Activated T-cell treated with anti-CD3 and anti-CD28 coated beads, Interleukin-2, amount 50 U/mL, for 1 hour (primary cell): ENCODE results near the gene ZCCHC14.

Source experiments
- DNase-seq: peaks from one replicate; pipeline ENCODE4 v3.0.0-alpha.2; 2020

The ZCCHC14 gene

GRCh38 chr16:87422106-87422505 is 70.7 kb downstream of the ZCCHC14 start:
- no peak for DNase-seq

GRCh38 chr16:87421003-87421912 is 71.6 kb downstream of the ZCCHC14 start:
- no peak for DNase-seq

DNA sequence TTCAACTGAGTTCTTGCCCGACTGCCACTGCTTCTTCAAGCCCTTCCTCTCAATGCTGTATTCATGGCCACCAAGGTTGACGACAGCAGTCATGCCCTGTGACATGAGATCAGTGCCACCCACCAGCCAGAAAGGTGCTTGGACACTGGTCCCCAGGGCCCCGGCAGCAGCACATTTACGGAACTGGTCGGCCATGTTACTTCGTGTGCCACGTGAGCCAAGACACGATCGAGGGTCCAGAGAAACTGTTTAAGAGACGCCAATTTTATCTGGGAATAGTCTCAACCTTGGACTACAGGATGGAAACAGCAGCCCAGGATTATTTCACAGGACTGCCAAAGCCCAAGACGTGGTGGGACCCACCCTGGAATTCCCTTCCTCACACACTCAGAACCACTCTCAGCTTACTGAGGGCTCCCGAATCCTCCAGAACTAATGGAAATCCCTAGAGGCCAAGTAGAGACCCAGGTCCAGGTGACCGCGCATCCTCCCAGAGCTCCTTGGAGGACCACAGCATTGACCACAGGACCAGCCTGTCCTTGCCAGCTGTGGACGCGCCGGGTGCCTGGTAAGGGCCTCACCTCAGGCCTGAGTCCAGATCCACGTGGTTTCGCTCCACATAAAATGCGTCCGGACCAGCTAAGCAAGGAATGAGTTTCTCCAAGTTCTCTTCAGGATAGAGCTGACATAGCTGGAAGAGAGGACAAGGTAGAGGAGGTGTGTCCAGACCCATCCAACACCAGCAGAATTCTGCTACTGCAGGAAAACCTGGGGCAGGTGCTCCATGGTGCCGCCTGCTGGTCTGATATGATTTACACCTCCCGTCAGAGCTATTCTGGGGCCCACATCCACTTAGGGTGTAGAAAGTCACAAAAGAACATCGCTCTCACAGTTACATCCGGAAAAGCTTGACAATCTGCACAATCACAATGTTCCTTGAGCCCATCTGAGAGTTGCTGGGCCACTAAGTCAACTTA is 72.5 kb downstream of the ZCCHC14 start:
- no peak for DNase-seq

DNA sequence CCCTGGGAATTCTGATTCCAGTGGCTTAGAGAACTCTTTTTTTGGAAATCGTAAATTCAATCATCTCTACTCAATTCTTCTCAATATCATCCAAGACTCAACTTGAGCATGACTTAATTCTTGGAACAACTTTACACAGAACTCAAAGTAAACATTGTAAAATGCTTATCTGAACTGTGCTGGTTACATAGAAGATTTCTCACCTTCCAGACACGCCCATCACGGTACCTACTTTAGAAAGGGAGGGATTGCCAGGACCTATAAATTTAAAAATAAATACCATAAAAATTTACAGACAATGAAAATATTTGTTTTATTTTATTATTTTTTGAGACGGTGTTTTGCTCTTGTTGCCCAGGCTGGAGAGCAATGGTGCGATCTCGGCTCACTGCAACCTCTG is 74.2 kb downstream of the ZCCHC14 start:
- DNase-seq = no peak

DNA sequence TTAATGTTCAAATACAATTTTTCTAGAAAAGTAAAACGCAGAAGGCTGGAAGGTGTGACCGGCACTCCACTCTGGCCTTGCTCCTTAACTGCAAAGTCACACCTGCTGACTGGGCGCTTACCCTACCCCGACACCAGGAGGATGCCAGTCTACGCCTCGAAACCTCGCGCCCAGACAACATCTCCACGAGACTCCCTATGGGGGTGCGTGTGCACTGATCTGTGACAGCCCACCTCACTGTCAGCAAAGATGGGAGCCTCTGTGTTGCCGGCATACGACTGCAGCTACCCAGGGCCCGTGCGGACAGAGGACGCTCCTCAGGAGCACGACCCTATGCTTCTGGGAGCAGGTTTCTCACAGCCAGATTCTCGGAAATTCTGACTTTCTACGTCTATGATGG is 74.6 kb downstream of the ZCCHC14 start:
- DNase-seq = no peak

DNA sequence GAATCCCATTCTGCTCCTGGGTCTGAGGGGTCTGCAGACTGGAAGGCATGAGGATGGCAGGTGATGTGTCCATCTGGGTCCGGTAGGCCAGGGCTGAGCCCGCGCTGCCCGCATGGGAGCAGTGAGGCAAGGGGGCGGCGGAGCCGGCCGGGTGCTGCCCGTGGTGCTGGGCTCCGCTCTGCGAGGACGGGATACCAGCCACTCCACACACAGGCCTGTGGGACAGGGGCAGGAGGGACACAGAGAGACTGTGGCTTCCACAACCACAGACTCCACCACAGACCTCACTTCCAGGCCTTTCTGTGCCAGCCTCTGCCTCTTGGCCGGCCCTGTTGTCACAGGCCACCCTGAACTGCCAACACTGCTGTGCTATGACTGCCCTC is 75.3 kb downstream of the ZCCHC14 start:
- DNase-seq = no peak

DNA sequence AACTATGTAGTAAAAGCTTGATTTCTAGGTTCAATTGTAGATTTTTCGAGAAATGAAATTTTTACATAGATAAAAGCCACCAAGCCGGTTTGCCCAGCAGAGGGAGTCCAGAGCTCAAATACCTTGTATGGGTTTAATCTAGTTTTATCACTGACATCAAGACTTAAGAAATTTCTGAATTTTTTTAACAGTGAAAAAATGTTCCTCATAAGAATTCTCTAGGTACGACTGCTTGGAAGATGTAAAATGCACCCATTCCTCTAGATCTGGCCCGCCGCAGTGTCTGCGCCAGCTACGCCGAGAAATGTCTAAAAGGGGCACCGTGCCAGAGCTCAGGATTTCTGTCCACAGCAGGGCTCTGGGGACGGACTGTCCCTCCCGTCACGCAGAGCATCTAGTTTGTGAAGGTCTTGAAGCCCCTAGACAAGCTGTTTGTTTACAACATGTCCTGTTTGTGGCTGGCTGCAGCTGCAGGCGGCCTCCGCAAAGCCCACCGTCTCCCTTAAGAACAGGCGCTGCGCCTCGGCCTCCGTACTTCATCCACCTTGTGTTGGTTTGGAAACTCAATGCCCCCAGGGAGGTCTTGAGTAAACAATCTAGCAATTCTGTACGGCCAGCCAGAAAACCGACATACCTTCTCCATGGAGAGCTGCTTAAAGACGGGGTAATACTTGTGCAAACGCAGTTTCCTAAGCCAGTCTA is 75.8 kb downstream of the ZCCHC14 start:
- peak; percentile 35 for DNase-seq

DNA sequence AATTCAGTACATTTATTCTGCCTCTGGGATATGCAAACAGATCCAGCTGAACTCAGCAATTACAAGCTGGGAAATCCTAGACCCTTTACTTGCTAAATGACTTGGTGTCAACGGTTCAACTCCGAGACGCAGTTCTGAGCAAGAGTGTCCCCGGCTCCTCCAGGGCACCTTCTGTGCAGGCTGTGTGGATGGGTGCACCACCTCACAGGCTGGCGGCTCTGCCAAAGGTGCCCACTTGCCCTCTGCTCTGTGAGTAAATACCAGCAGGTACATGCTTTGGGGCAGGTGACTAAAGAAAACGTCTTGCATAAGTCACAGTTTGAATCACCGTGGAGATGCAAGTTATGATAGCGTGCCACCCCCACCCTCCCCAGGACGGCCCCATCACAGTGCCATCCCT is 77.4 kb downstream of the ZCCHC14 start:
- no peak for DNase-seq

- DNase-seq = no peak
Observed at GRCh38 chr16:87414251-87414680, 78.6 kb downstream of the ZCCHC14 start.

GRCh38 chr16:87412996-87413421 is 79.8 kb downstream of the ZCCHC14 start:
- no peak for DNase-seq

DNA sequence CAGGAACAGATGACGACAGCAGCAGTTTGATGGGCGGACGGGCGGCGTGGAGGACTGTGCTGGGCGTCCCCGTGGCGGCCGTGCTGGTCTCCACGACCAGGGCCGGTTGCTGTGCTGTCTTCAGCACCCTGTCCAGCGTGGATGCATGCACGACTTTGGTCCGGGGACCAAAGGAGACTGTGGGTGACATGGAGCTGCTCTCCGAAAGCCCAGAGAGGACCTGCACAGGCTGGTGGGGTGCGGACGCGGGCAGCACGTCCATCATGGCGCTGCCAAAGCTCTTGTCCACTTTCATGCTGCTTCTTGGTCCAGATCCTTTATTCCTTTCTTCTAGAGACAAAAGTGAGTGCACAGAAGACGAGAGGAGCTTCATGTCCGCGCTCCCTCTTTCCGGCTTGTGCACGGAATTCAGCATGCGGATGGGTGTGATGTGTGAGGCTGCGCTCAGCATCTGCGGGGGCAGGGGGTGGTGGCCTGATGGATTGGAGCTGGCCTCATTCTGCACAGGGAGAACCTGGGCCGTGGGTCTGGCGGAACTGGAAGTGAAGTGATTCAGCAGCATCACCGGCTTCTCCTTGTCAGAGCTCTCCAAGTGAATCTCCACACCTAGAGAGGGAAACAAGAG is 80.3 kb downstream of the ZCCHC14 start:
- no peak for DNase-seq

DNA sequence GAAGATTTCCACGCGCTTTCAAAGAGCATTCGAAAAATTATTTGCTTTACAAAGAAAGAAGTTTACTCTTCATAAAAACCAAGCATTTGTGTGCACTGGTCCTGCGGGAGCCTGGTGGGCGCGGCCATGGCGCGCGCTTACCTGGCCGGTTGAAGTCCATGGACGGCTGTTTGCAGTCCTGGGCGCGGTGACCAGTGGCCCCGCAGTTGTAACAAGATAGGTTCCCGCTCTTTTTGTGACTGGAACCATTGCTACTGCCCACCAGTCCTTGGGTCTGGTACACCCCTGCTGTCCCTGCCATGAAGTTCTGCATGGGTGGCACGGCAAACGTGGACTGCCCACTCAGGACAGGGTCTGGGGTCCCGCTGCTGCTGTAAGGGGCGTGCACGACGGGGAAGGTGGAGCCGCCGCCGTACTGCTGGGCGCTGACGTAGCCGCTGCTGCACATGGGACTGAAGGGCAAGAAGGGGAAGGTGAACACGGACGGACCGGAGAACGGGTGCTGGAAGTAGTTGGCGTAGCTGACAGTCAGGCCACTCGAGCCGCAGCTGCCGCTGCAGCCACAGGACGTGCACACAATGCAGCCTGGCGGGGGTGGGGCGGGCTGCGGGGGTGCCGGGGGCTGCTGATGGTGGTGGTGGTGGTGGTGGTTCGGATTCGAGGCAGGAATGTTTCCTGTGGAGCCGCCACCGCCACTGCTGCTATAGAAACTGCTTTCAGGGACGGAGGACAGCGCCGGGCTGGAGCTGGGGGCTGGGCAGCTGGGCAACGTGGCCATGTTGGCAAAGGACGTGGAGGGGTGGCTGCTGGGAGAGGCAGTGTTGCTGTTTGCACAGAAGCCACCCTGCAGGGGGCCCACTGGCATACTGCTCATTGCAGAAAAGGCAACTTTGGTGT is 81.2 kb downstream of the ZCCHC14 start:
- DNase-seq = no peak

GRCh38 chr16:87410968-87411367 is 81.9 kb downstream of the ZCCHC14 start:
- DNase-seq = no peak

GRCh38 chr16:87410530-87410929 is 82.3 kb downstream of the ZCCHC14 start:
- DNase-seq = no peak

DNA sequence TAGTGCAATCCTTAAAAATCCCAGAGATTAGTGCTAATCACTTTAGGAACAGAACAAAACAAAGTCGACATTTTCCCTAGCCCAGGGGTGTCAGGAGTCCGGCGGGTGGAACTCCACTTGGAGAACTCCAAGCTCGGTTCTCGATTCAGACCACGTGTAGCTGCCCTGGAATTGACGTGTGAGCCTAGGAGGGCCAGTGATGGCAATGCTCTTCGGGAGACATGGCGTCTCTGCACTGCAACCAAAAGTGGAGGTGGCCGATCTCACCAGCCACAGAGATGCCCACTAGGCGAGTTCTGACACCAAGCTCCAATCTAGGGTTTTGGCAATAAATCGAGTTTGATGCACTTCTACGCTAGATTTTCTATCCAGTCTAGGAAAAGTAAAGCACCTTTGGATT is 83.0 kb downstream of the ZCCHC14 start:
- DNase-seq = no peak

- DNase-seq = no peak
Observed at GRCh38 chr16:87409153-87409552, 83.7 kb downstream of the ZCCHC14 start.

DNA sequence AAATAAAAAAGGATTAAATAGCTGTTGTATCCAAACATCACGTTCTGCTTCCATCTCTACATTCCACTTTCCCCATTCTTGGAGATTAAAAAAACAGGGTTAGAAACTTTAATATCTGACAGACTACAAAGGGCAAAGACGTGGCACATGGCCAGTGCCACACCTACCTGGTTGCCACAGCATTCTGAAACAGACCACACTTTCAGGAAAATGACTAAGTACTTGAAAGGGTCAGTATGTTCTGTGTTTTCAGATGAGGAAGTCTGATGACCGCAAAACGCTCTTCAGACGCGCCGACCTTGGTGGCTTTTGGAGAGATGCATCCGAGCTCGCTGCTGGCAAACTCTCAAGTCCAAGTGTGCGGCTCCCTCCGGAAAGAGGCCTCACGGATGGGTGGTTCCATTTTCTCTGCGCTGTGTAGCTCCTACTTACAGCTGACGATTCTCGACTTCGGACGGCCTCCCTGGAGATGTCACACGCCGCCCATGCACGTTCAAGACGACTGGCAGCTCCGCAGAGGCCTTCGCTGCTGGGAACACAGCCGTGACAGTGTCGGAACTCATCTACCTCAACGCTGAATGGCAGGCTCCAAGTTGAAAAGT is 85.2 kb downstream of the ZCCHC14 start:
- DNase-seq = no peak

DNA sequence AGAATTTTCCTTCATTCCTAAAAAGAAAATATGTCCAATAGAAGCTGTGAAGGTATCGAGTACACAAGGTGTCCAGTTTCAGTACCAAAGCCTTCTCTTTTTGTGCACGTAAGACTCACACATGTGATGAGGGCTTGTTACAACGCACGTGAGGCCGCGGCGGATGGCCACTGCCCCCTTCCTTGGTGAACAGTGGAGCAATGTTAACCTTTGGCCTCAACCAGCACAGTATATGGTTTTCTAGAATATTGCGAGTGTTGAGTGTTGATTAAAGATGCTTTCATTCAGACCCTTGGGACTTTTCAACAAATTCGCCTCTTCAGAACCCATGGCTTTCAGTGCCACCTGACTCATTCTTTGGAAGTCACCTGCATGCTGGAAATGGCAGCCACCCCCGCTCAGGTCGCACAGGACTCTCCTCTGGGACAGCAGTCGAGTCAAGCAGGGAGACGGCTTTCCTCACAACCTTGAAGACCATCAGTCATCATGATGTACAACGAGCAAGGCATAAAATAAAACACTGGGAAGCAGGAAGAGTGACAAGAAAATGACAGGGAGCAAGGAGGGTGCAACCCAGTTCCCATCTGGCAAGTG is 86.2 kb downstream of the ZCCHC14 start:
- DNase-seq = no peak

- DNase-seq = no peak
Observed at GRCh38 chr16:87404764-87405625, 87.8 kb downstream of the ZCCHC14 start.
